ENCODE measurements around the gene SSBP3.
"Not testable (repeated sequence)": the region's sequence is repeated elsewhere in the genome, so short reads cannot be mapped to it uniquely, and the experiment has no call there.

Gene SSBP3

GRCh38 chr1:54234284-54234683 is 171.9 kb downstream of the SSBP3 start:
- DNase-seq, result no peak

GRCh38 chr1:54233196-54233595 is 173.0 kb downstream of the SSBP3 start:
- not testable (repeated sequence) for DNase-seq

DNA sequence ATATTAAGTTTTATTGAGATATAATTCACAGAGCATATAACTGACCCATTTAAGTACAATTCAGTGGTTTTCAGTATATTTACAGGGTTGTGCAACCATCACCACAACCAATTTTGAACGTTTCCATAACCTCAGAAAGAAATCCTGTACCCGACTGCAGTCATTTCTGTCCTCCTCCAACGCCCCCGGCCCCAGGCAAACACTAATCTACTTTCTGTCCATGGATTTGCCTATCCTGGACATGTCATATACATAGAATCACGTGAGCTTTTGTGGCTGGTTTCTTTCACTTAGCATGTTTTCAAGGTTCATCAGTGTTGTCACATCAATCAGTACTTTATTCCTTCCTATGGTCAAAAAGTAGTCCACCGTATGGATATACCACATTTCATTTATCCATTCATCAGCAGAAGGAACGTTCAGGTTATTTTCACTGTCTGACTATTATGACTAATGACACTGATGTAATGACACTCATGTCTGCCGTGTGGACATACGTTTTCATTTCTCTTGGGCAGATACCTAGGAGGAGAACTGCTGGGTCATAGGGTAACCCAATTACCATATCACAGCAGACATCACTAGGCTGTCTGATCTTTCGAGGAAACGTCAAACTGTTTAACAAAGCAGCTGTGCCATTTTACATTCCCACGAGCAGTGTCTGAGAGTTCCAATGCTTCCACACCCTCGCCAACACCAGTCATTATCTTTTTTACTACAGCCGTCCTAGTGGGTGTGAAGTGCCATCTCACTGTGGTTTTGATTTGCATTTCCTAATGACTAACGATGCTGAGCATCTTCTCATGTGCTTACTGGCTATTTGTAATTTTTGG is 175.5 kb downstream of the SSBP3 start:
- no peak for DNase-seq

DNA sequence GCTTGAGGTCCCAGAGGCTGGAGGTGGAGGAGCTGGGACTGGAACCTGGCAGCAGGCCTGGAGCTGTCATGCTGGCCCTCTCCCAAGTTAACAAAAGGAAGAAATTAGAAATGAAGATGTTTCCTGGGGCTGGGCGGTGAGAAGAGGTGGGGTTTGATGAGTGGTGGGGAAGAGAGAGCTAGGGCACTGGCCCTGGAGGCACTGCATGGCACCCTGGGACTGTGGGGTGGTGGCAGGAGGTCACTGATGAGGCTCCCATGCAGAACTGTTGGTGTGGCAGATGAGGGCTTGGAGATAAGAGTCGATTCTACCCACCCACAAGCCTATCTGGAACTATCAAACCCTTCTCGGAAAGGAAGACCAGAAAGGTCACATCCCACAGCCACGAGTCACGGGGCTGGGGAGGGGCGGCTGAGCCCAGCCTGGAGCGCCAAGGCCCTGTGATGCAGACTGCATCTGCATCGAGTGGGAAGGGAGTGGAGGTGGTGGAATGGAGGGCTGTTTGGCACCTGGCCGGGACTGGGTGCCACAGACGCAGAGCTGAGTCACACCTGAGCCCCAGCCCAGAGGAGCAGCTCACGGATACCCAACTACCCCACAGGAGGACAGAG is 176.8 kb downstream of the SSBP3 start:
- no peak for DNase-seq

DNA sequence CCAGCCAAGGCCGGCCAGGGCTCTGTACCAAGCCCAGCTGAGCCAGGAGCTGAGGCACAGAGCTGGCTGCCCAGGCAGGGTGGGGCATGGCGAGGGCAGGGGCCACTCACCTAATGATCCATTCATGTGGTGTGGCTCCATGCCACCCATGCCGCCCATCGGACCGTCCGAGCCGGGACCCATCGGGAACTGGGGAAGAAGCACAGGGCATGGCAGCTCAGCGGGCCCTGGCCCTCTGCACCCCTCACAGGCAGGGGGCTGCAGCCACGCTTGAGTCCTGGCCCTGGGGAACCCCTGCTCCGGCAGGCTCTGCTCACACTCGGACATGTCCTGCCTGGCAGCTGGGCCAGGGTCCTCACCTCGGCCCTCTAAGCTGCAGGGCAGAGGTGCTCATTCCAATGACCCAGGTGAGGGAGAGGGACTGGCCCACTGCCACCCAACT is 177.5 kb downstream of the SSBP3 start:
- no peak for DNase-seq

DNA sequence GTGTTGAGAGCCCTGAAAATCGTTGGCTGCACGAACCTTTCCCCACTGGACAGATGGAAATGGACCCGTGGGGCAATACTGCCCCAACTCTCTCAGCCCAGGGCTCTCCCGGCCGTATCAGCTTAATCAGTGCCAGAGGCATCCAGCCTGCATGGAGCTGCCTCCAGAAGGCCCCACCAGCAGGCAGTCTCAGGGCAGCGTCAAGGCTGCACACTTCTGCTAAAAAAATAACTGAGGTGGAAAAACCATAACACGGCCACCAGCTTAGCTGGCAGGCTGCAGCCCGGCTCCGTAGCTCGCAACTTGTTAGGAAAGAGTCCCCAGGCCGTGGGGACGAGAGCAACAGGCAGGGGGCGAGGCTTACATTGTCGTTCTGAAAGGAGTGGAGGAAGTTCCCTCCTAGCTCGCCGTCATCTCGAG is 178.3 kb downstream of the SSBP3 start:
- no peak for DNase-seq

DNA sequence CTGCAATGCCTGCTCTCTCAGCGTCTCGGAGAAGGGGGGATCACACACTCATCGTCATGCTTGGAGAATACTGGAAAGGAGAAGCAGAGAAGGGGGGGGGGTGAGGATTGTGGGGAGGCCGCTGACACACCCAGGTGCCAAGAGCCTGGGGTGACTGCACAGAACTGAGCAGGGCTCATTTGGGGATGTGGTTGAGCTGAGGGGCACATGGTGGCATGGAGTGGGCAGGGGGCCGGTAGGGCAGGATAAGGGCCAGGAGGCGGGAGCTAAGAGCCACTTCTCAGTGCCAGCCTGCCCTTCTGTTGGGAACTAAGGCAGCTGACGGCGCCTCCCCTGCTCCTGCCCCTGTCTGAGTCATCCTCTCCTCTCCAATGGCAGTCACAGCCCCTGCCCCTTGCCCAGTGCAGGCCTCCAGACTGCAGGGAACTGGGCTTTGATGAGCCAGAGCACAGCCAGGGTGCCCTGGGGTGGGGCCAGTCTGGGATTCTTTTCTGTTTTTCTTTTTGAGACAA is 179.0 kb downstream of the SSBP3 start:
- no peak for DNase-seq

- no peak for DNase-seq
Observed at GRCh38 chr1:54225986-54226559, 180.1 kb downstream of the SSBP3 start.

- DNase-seq, result no peak
Observed at GRCh38 chr1:54225378-54225777, 180.8 kb downstream of the SSBP3 start.

DNA sequence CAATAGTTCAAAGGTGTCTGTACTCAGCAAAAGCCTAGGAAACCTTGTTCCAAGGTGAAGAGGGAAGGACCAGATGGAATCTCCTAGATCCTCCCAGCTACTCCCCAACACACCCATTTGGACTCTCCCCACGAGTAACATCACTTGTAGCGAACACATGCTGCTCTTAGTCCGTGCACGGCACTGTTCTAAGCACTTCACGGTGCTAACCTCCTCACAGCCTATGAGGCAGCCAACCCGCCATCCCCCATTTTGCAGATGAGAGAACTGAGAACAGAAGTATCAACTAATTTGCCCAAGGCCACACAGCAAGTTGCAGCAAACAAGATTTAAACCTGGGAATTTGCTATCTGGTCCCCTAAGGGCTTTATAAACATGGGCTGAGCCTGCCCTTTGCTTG is 182.0 kb downstream of the SSBP3 start:
- no peak for DNase-seq

GRCh38 chr1:54223441-54224202 is 182.6 kb downstream of the SSBP3 start:
- no peak for DNase-seq

- no peak for DNase-seq
Observed at GRCh38 chr1:54222711-54223110, 183.5 kb downstream of the SSBP3 start.

- DNase-seq, result no peak
Observed at GRCh38 chr1:54221867-54222484, 184.2 kb downstream of the SSBP3 start.

GRCh38 chr1:54221113-54221834 is 184.9 kb downstream of the SSBP3 start:
- no peak for DNase-seq

DNA sequence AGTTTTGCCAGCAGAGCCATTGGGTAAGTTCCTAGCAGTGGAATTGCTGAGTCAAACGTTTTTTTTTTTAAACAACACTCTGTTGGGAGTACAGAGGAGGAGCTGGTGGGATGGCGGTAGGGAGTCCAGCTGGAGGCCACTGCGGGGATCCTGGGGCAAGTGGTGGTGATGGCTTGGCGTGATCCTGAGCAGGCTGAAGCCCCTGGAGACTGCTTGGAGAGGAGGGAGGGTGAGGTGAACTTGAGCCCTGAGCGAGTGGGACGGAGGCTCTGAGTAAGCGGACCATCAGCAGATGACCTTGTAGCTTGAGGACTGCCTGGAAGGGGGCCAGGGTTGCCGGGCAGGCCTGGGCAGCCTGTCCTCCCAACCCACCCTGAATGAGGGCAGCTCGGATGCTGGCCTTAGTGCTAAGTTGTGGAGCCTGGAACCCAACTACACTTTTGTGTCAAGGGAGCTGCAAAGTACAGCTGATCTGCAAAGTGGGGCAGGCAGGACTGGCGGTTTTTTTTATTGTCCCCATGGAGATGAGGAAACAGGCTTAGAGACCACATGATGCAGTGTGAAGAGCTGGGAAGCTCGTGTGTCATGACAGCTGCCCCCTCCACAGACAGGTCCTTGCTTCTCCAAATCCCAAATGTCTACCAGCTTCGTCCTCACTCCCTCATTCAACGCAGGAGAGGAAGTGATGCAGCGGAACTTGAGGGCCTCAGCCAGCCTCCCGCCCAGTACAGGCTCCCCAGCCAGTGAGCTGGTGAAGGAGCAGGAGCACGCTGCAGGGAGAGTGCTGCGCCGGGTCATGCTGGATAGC is 186.0 kb downstream of the SSBP3 start:
- DNase-seq, result no peak

DNA sequence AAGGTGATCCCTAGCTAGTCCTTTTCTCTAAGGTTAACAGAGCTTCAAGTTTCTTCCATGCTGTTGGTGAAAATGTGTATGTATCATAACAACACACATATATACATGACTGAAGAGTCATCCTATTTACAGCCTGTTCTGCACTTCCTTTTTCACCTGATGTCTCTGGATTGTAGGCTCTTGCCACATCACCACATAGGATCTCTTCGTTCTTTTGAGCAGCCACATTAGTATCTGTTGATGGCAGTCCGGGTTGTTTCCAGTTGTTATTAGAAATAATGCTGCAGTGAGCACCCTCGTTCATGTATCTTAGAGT is 186.5 kb downstream of the SSBP3 start:
- DNase-seq, result no peak

- no peak for DNase-seq
Observed at GRCh38 chr1:54218883-54219687, 187.1 kb downstream of the SSBP3 start.

DNA sequence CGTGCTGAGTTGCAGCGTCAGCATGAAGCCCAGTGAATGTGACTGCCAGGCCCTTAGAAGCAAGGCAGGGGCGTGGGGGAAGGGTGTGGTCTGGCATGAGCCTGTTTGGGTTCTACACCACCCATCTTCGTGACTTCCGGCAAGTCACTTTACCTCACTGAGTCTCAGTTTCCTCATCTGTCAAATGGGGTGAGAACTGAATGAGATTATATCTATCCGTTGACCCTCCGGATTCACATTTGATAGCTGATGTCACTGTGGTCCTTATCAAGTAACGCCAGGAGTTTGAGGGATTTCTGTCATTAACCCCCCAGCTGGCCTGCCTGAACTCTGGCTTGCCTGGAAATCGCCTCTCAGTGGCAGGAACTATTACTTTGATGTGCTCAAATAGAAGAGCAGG is 190.7 kb downstream of the SSBP3 start:
- no peak for DNase-seq

DNA sequence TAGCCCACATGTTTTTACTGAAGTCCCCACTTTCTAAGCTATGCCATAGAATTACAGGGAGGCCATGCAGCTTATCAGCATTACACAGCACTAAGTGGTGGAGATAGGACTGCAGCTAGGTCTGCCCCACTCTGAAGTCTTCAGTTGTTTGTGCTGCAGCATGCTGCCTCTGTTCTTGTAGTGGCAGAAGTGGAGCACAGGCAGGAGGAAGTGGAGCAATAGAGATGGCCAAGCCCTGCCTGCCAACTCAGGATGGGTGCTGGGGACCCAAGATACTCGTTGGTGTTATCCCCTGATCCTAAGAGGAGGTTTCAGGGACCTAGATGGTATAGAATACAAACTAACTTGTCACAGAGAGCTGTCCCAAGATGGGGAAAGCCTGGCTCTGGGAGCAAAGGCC is 193.3 kb downstream of the SSBP3 start:
- DNase-seq, result no peak

- not testable (repeated sequence) for DNase-seq
Observed at GRCh38 chr1:54207896-54208295, 198.3 kb downstream of the SSBP3 start.

All from NCI-H510A treated with DMSO at 0.1 percent for 48 hours (cell line).